GM21825 (cell line): ENCODE data around the gene HDAC7.

Experiments
- ATAC-seq: cut with Tn5 transposase; IDR thresholded peaks from one replicate; pipeline ENCODE4 v1.9.1; 2021; ENCODE audit warnings: mild to moderate bottlenecking, moderate library complexity; ENCODE audit not compliant: unreplicated experiment

HDAC7 gene

GRCh38 chr12:47783024-47783755 is 36.5 kb downstream of the HDAC7 start:
- no peak for ATAC-seq

GRCh38 chr12:47782372-47782770 is 37.3 kb downstream of the HDAC7 start:
- no peak for ATAC-seq

- no peak for ATAC-seq
These were observed 38.0 kb downstream of the HDAC7 start for GRCh38 chr12:47781479-47782371.

- no peak for ATAC-seq
These were observed 39.7 kb downstream of the HDAC7 start for GRCh38 chr12:47779943-47780504.

- ATAC-seq: no peak
These were observed 40.3 kb downstream of the HDAC7 start for GRCh38 chr12:47779301-47779942.

- ATAC-seq: no peak
These were observed 40.8 kb downstream of the HDAC7 start for GRCh38 chr12:47778881-47779280.

GRCh38 chr12:47777741-47778558 is 41.8 kb downstream of the HDAC7 start:
- ATAC-seq: no peak

GRCh38 chr12:47777151-47777550 is 42.6 kb downstream of the HDAC7 start:
- no peak for ATAC-seq

GRCh38 chr12:47776471-47777143 is 43.1 kb downstream of the HDAC7 start:
- no peak for ATAC-seq

- ATAC-seq: no peak
These were observed 44.4 kb downstream of the HDAC7 start for GRCh38 chr12:47775100-47775911.

GRCh38 chr12:47774663-47775062 is 45.0 kb downstream of the HDAC7 start:
- no peak for ATAC-seq

- no peak for ATAC-seq
These were observed 45.7 kb downstream of the HDAC7 start for GRCh38 chr12:47773858-47774580.

- ATAC-seq: peak; percentile 83
These were observed 46.4 kb downstream of the HDAC7 start, which contains the start of gene SLC48A1 for GRCh38 chr12:47773062-47773857. Gene SLC48A1 (plus strand): TSS chr12:47773238. CDS start chr12:47773305, 67 bp downstream.

GRCh38 chr12:47772738-47773061 is 47.0 kb downstream of the HDAC7 start:
- no peak for ATAC-seq

GRCh38 chr12:47772094-47772660 is 47.5 kb downstream of the HDAC7 start:
- no peak for ATAC-seq

GRCh38 chr12:47771304-47771703 is 48.4 kb downstream of the HDAC7 start:
- ATAC-seq: no peak

GRCh38 chr12:47770086-47770726 is 49.5 kb downstream of the HDAC7 start:
- ATAC-seq: no peak
